Measurements from ENCODE around the gene RBMS3. TPM values are rescaled to one million over a fixed set of nuclear protein-coding genes. Genes with fewer than 3 reads are reported as not detected.

The RBMS3 gene
- total RNA-seq, 3 donors from 2014 or later: 48.4 to 117 (median 103) TPM

- no peak overlapping the region for H3K4me3 ChIP-seq
- no peaks in the 10 kb centered on the region for H3K9me3 ChIP-seq
- no peak overlapping the region for H3K27ac ChIP-seq
- H3K27me3 ChIP-seq: no peaks in the 10 kb centered on the region
- no peaks in the 10 kb centered on the region for H3K4me1 ChIP-seq
- TF ChIP-seq, protein P1, sequence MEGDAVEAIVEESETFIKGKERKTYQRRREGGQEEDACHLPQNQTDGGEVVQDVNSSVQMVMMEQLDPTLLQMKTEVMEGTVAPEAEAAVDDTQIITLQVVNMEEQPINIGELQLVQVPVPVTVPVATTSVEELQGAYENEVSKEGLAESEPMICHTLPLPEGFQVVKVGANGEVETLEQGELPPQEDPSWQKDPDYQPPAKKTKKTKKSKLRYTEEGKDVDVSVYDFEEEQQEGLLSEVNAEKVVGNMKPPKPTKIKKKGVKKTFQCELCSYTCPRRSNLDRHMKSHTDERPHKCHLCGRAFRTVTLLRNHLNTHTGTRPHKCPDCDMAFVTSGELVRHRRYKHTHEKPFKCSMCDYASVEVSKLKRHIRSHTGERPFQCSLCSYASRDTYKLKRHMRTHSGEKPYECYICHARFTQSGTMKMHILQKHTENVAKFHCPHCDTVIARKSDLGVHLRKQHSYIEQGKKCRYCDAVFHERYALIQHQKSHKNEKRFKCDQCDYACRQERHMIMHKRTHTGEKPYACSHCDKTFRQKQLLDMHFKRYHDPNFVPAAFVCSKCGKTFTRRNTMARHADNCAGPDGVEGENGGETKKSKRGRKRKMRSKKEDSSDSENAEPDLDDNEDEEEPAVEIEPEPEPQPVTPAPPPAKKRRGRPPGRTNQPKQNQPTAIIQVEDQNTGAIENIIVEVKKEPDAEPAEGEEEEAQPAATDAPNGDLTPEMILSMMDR (IDR thresholded peaks at IDR 0.05): no peak
- TF ChIP-seq POLR2A (IDR thresholded peaks at IDR 0.05) (no peak), POLR2AphosphoS5 (IDR thresholded peaks at IDR 0.05) (no peak)
- no peak for DNase-seq (ENCODE audit: low spot score in 2 of 2)
- intact Hi-C loops (cut with DNase I; ENCODE audit: low total_unique reads): no loop called here
- H3K36me3 ChIP-seq: no peaks in the 10 kb centered on the region
These were observed 655.2 kb downstream of the RBMS3 start for GRCh38 chr3:29936054-29936453.

GRCh38 chr3:29936766-29937165 is 655.9 kb downstream of the RBMS3 start:
- intact Hi-C loops (cut with DNase I; ENCODE audit: low total_unique reads): no loop called here
- Histone ChIP-seq H3K9me3 (no peaks in the 10 kb centered on the region), H3K36me3 (no peaks in the 10 kb centered on the region), H3K4me3 (no peak overlapping the region), H3K4me1 (no peaks in the 10 kb centered on the region), H3K27me3 (no peaks in the 10 kb centered on the region), H3K27ac (no peak overlapping the region)
- no peak for DNase-seq (ENCODE audit: low spot score in 2 of 2)
- TF ChIP-seq POLR2A (IDR thresholded peaks at IDR 0.05) (no peak), POLR2AphosphoS5 (IDR thresholded peaks at IDR 0.05) (no peak)
- TF ChIP-seq, protein P1 (IDR thresholded peaks at IDR 0.05): no peak

DNA sequence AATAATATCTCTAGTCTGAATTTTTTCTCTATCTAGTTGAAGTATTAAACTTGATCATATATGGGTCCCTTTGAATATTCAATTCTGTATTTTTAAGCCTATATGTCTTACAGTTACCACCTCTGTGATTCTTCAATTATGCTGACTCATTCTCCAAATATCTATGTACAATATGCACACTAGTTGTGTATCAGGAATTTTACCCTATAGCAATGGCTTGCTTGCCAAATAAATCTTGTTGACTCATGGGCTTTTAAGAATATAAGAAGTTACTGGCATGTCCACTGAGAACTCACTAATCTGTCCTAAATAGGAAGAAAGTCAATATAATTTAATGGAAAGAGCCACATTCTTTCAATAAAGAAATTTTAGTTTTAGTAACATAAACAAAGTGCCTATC is 656.3 kb downstream of the RBMS3 start:
- no peaks in the 10 kb centered on the region for H3K27me3 ChIP-seq
- TF ChIP-seq POLR2A (IDR thresholded peaks at IDR 0.05): no peak
- H3K4me3 ChIP-seq: no peak overlapping the region
- H3K4me1 ChIP-seq: no peaks in the 10 kb centered on the region
- DNase-seq (ENCODE audit: low spot score in 2 of 2): no peak
- intact Hi-C loops (cut with DNase I; ENCODE audit: low total_unique reads): no loop called here
- H3K27ac ChIP-seq: no peak overlapping the region
- H3K36me3 ChIP-seq: no peaks in the 10 kb centered on the region
- H3K9me3 ChIP-seq: no peaks in the 10 kb centered on the region

GRCh38 chr3:29940759-29941323 is 660.0 kb downstream of the RBMS3 start:
- Histone ChIP-seq H3K4me3 (no peak overlapping the region), H3K4me1 (no peaks in the 10 kb centered on the region), H3K27me3 (no peaks in the 10 kb centered on the region), H3K9me3 (no peaks in the 10 kb centered on the region), H3K27ac (no peak overlapping the region), H3K36me3 (no peaks in the 10 kb centered on the region)
- intact Hi-C loops (cut with DNase I; ENCODE audit: low total_unique reads): no loop called here
- TF ChIP-seq, protein P1 (IDR thresholded peaks at IDR 0.05): no peak
- TF ChIP-seq POLR2A (IDR thresholded peaks at IDR 0.05) (no peak), POLR2AphosphoS5 (IDR thresholded peaks at IDR 0.05) (no peak)
- DNase-seq (ENCODE audit: low spot score in 2 of 2): no peak

- no peak for DNase-seq (ENCODE audit: low spot score in 2 of 2)
- Histone ChIP-seq H3K4me1 (no peaks in the 10 kb centered on the region), H3K9me3 (no peaks in the 10 kb centered on the region)
These were observed 661.4 kb downstream of the RBMS3 start for GRCh38 chr3:29942297-29942696.

More at GRCh38 chr3:29942297-29942696, 661.4 kb downstream of the RBMS3 start:
- Histone ChIP-seq H3K4me3 (no peak overlapping the region), H3K27ac (no peak overlapping the region), H3K36me3 (no peaks in the 10 kb centered on the region), H3K27me3 (no peaks in the 10 kb centered on the region)
- TF ChIP-seq, protein P1 (IDR thresholded peaks at IDR 0.05): no peak
- TF ChIP-seq POLR2A (IDR thresholded peaks at IDR 0.05) (no peak), POLR2AphosphoS5 (IDR thresholded peaks at IDR 0.05) (no peak)
- intact Hi-C loops (cut with DNase I; ENCODE audit: low total_unique reads): no loop called here
